Activated CD8-positive, alpha-beta T cell treated with anti-CD3 and anti-CD28 coated beads for 36 hours (primary cell): ENCODE data around the gene TIMP2. TPM values are rescaled to one million over a fixed set of nuclear protein-coding genes. Genes with fewer than 3 reads are reported as not detected.

ENCODE experiments used
- ATAC-seq: fragments of 200-7000 bp; cut with Tn5 transposase; one replicate; pipeline ENCODE4 v1.10.0; 2021; ENCODE audit warnings: mild to moderate bottlenecking, moderate library complexity
- CTCF ChIA-PET: fragments of 350-600 bp; sonication (Branson Sonifier 250); formaldehyde crosslinking; loops from one replicate; lab custom pipeline; 2021; ENCODE audit warnings: antibody characterized with exemption; lab: Charles Lee
- POLR2A ChIA-PET: fragments of 350-600 bp; sonication (Branson Sonifier 250); formaldehyde crosslinking; loops from one replicate; lab custom pipeline; 2021; ENCODE audit warnings: antibody characterized with exemption; lab: Charles Lee
- DNase-seq: peaks from one replicate; pipeline ENCODE4 v3.0.0-alpha.2; 2020
- H3K27ac Mint-ChIP-seq: one replicate; pipeline ENCODE4 v1.8.0; 2021; ENCODE audit warnings: mild to moderate bottlenecking, mixed read lengths
- H3K27me3 Mint-ChIP-seq: one replicate; pipeline ENCODE4 v1.8.0; 2021; ENCODE audit warnings: mixed read lengths
- H3K36me3 Mint-ChIP-seq: one replicate; pipeline ENCODE4 v1.8.0; 2021; ENCODE audit warnings: low read depth, mixed read lengths
- H3K4me1 Mint-ChIP-seq: one replicate; pipeline ENCODE4 v1.8.0; 2021; ENCODE audit warnings: low read depth, mixed read lengths
- H3K4me3 Mint-ChIP-seq: one replicate; pipeline ENCODE4 v1.8.0; 2021; ENCODE audit warnings: mild to moderate bottlenecking, moderate library complexity, mixed read lengths
- H3K9me3 Mint-ChIP-seq: one replicate; pipeline ENCODE4 v1.8.0; 2021; ENCODE audit warnings: mixed read lengths
- CTCF ChIP-seq: fragments of 200-600 bp; IDR thresholded peaks from one replicate; pipeline ENCODE4 v1.8.0; 2022; ENCODE audit warnings: antibody characterized with exemption, mild to moderate bottlenecking
- intact Hi-C: fragments of 100-400 bp; cut with micrococcal nuclease; formaldehyde crosslinking; loops from one replicate; pipeline ENCODE4 v1.10.0; 2022
- total RNA-seq, 2 experiments: library from RNA; stranded (reverse); gene quantifications; one replicate each; pipeline ENCODE4 v1.2.3, GENCODE V29; 2021

Gene TIMP2
- 1 to 10 TPM; 2.4 to 2.5 TPM for total RNA-seq

- ATAC-seq (peak; percentile 77), DNase-seq (peak; percentile 77)
- H3K36me3 Mint-ChIP-seq = no peaks in the 10 kb centered on the region
- peaks cover 18% of the 10 kb centered on the region for H3K4me1 Mint-ChIP-seq
- CTCF ChIA-PET = no interaction called here
- H3K4me3 Mint-ChIP-seq = peak within 1 kb of the TSS; percentile 62
- no peak within 1 kb of the TSS for H3K27ac Mint-ChIP-seq
- intact Hi-C loops = no loop called here
- H3K9me3 Mint-ChIP-seq = no peaks in the 10 kb centered on the region
- peaks cover 6% of the 10 kb centered on the region for H3K27me3 Mint-ChIP-seq
- POLR2A ChIA-PET = interaction anchor here (1.0 kb wide), 1 partner anchor 43 kb away, joined by 3 read pairs; no protein-coding TSS in a partner anchor
- TF ChIP-seq CTCF = peak; percentile 57
Measured at GRCh38 chr17:78925234-78925633, at the start of gene TIMP2. Gene TIMP2, minus strand, starts transcription at chr17:78925387. Its CDS starts 299 bp downstream, at chr17:78925088.

DNA sequence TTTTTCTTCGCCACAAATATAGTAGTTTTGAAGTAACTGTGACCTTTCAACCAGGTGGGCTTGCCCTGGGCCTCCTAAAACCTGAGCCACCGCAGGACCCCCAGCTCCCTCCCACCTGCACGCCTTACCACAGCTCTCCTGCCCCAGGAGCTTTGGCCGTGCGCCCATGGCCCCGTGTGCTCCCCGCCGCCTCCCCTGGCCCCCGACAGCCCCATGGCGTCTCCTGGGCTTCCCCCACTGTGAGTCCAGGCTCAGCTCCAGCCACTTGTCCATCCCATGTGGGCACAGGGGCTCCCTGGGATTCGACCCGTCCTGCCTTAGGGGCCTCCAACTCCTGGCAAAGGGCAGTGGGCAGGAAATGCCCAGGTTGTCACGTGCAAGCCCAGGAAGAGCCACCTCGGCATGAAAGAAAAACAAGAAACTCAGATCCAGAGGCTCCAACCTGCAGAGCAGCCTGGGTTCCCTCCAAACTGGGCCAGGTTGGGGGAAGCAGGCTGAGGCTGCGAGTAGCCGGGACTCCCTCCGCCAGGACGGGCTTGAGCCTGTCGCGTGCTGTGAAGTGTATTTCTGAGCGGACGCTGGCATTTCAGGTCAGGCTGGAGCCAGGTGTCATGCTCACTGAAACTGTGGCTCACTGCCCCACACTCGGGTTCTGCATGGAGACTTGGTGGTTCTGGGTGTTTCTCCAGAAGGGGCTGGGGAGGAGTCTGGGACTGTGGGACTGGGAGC lies 48.8 kb upstream of the TIMP2 start:
- no peaks in the 10 kb centered on the region for H3K27me3 Mint-ChIP-seq
- H3K36me3 Mint-ChIP-seq = peaks cover 3% of the 10 kb centered on the region
- DNase-seq = no peak
- no peak for TF ChIP-seq CTCF
- no peak for ATAC-seq
- intact Hi-C loops = loop anchor here (5.0 kb wide), 1 partner anchor 107 kb away; no protein-coding TSS in a partner anchor
- no peak overlapping the region for H3K4me3 Mint-ChIP-seq
- POLR2A ChIA-PET = interaction anchor here (1.1 kb wide), 1 partner anchor 114 kb away, joined by 3 read pairs; no protein-coding TSS in a partner anchor
- peaks cover 14% of the 10 kb centered on the region for H3K4me1 Mint-ChIP-seq
- CTCF ChIA-PET = interaction anchor here (0.8 kb wide), 1 partner anchor 108 kb away, joined by 6 read pairs; no protein-coding TSS in a partner anchor
- no peaks in the 10 kb centered on the region for H3K9me3 Mint-ChIP-seq
- H3K27ac Mint-ChIP-seq = no peak overlapping the region

- intact Hi-C loops = loop anchor here (5.0 kb wide), 1 partner anchor 106 kb away; no protein-coding TSS in a partner anchor
- CTCF ChIA-PET = interaction anchor here (0.8 kb wide), 1 partner anchor 107 kb away, joined by 6 read pairs; no protein-coding TSS in a partner anchor
- peaks cover 3% of the 10 kb centered on the region for H3K36me3 Mint-ChIP-seq
Measured at GRCh38 chr17:78973196-78973595, 48.0 kb upstream of the TIMP2 start.

GRCh38 chr17:78972507-78973105 lies 47.4 kb upstream of the TIMP2 start:
- Mint-ChIP-seq H3K4me1 (peaks cover 13% of the 10 kb centered on the region), H3K36me3 (peaks cover 3% of the 10 kb centered on the region), H3K27me3 (no peaks in the 10 kb centered on the region), H3K9me3 (no peaks in the 10 kb centered on the region), H3K27ac (no peak overlapping the region), H3K4me3 (no peak overlapping the region)
- ATAC-seq (no peak), DNase-seq (no peak)
- TF ChIP-seq CTCF = no peak
- intact Hi-C loops = loop anchor here (5.0 kb wide), 1 partner anchor 105 kb away; no protein-coding TSS in a partner anchor
- POLR2A ChIA-PET = interaction anchor here (1.0 kb wide), 1 partner anchor 104 kb away, joined by 3 read pairs; no protein-coding TSS in a partner anchor
- CTCF ChIA-PET = interaction anchor here (0.9 to 2.9 kb wide), 9 partner anchors 7 to 476 kb away, joined by 3 to 34 read pairs (median 7); partner anchors contain the start of genes ENGASE and LGALS3BP

More at GRCh38 chr17:78973196-78973595, 48.0 kb upstream of the TIMP2 start:
- ATAC-seq (no peak), DNase-seq (no peak)
- Mint-ChIP-seq H3K27me3 (no peaks in the 10 kb centered on the region), H3K9me3 (no peaks in the 10 kb centered on the region), H3K27ac (no peak overlapping the region), H3K4me3 (no peak overlapping the region), H3K4me1 (peaks cover 14% of the 10 kb centered on the region)
- POLR2A ChIA-PET = no interaction called here
- no peak for TF ChIP-seq CTCF
